Neural cell (in vitro differentiated cells): ENCODE measurements around the gene GGT6. TPM values are rescaled to one million over a fixed set of nuclear protein-coding genes. Genes with fewer than 3 reads are reported as not detected.

Experiments used
- H2AFZ ChIP-seq: fragments of 200-600, 300-800 bp; sonication (generic), shearing (Covaris generic); 2 replicates; pipeline ENCODE4 v1.6.0; 2014; ENCODE audit warnings: low read depth, mild to moderate bottlenecking, antibody characterized with exemption, low read length, moderate library complexity
- H3F3A ChIP-seq: fragments of 200-600 bp; shearing (Covaris generic); 2 replicates; pipeline ENCODE4 v1.6.1; 2016; ENCODE audit warnings: mild to moderate bottlenecking, moderate library complexity, mixed read lengths, antibody characterized with exemption, low read length; ENCODE audit not compliant: insufficient read depth, poor library complexity, severe bottlenecking
- H3K27ac ChIP-seq: fragments of 200-600, 300-800 bp; sonication (generic), shearing (Covaris generic); 2 replicates; pipeline ENCODE4 v1.5.1; 2014; ENCODE audit warnings: mild to moderate bottlenecking, low read length, moderate library complexity
- H3K27me3 ChIP-seq: fragments of 300-800, 200-600 bp; sonication (generic), shearing (Covaris generic); 2 replicates; pipeline ENCODE4 v1.6.0; 2014; ENCODE audit warnings: mild to moderate bottlenecking, low read depth, low read length, moderate library complexity; ENCODE audit not compliant: insufficient read depth
- H3K36me3 ChIP-seq: fragments of 300-800, 200-600 bp; sonication (generic), shearing (Covaris generic); 2 replicates; pipeline ENCODE4 v1.5.1; 2014; ENCODE audit warnings: mild to moderate bottlenecking, antibody characterized with exemption, low read length, moderate library complexity; ENCODE audit not compliant: insufficient read depth
- H3K4me2 ChIP-seq: fragments of 300-800, 200-600 bp; sonication (generic), shearing (Covaris generic); 2 replicates; pipeline ENCODE4 v1.6.0; 2014; ENCODE audit warnings: mild to moderate bottlenecking, low read length
- H3K4me3 ChIP-seq: fragments of 300-800, 200-600 bp; sonication (generic), shearing (Covaris generic); 2 replicates; pipeline ENCODE4 v1.5.1; 2014; ENCODE audit warnings: mild to moderate bottlenecking, low read length, moderate library complexity
- H3K79me2 ChIP-seq: fragments of 200-600 bp; shearing (Covaris generic); replicated peaks from 2 replicates; pipeline ENCODE4 v1.6.0; 2014; ENCODE audit warnings: mild to moderate bottlenecking, low read length, moderate library complexity; ENCODE audit not compliant: insufficient read depth
- H3K9ac ChIP-seq: fragments of 300-800, 200-600 bp; sonication (generic), shearing (Covaris generic); 2 replicates; pipeline ENCODE4 v1.6.1; 2016; ENCODE audit warnings: mild to moderate bottlenecking, low read length, mixed read lengths
- H3K9me2 ChIP-seq: fragments of 200-600 bp; shearing (Covaris generic); 2 replicates; pipeline ENCODE4 v1.6.1; 2016; ENCODE audit warnings: mild to moderate bottlenecking, low read length, mixed read lengths; ENCODE audit not compliant: insufficient read depth
- H3K9me3 ChIP-seq: fragments of 200-600, 300-800 bp; sonication (generic), shearing (Covaris generic); 2 replicates; pipeline ENCODE4 v1.6.1; 2016; ENCODE audit warnings: mild to moderate bottlenecking, mixed run types, low read length, moderate library complexity, mixed read lengths
- H4K20me1 ChIP-seq: fragments of 200-600 bp; shearing (Covaris generic); 2 replicates; pipeline ENCODE4 v1.6.1; 2016; ENCODE audit warnings: mild to moderate bottlenecking, mixed run types; ENCODE audit not compliant: insufficient read depth
- CTCF ChIP-seq: fragments of 450-650 bp; IDR thresholded peaks from 2 replicates; pipeline ENCODE4 v1.5.1; 2014; ENCODE audit warnings: antibody characterized with exemption, mild to moderate bottlenecking, moderate library complexity; ENCODE audit not compliant: poor library complexity, severe bottlenecking
- EP300 ChIP-seq: fragments of 450-650 bp; conservative IDR thresholded peaks from 2 replicates; pipeline ENCODE4 v1.6.1; 2014; ENCODE audit warnings: antibody characterized with exemption, mild to moderate bottlenecking, moderate library complexity; ENCODE audit not compliant: poor library complexity, severe bottlenecking
- EZH2 ChIP-seq: fragments of 200-600, 300-800 bp; shearing (Covaris generic), sonication (generic); IDR thresholded peaks from 2 replicates; pipeline ENCODE4 v1.6.1; 2014; ENCODE audit warnings: antibody characterized with exemption, low read length, borderline replicate concordance, mild to moderate bottlenecking; ENCODE audit not compliant: insufficient read depth, poor library complexity, severe bottlenecking
- MXI1 ChIP-seq: fragments of 450-650 bp; conservative IDR thresholded peaks from 2 replicates; pipeline ENCODE4 v1.6.1; 2014; ENCODE audit warnings: antibody characterized with exemption, mild to moderate bottlenecking; ENCODE audit not compliant: poor library complexity, severe bottlenecking
- POLR2AphosphoS5 ChIP-seq: IDR thresholded peaks from 2 replicates; pipeline ENCODE4 v1.6.1; 2012
- RAD21 ChIP-seq: fragments of 450-650 bp; conservative IDR thresholded peaks from 2 replicates; pipeline ENCODE4 v1.6.1; 2014; ENCODE audit warnings: antibody characterized with exemption, mild to moderate bottlenecking, moderate library complexity
- SMC3 ChIP-seq: fragments of 450-650 bp; conservative IDR thresholded peaks from 2 replicates; pipeline ENCODE4 v1.6.1; 2014; ENCODE audit warnings: antibody characterized with exemption, mild to moderate bottlenecking, moderate library complexity; ENCODE audit not compliant: poor library complexity
- TAF1 ChIP-seq: IDR thresholded peaks from 2 replicates; pipeline ENCODE4 v1.6.1; 2012; ENCODE audit warnings: low read depth
- polyA minus RNA-seq: library from RNA; depleted of rRNA, polyadenylated mRNA; stranded (reverse); fragments of >200 nt; gene quantifications from 2 replicates; pipeline ENCODE4 v1.2.3, GENCODE V29; 2014
- polyA plus RNA-seq: library from polyadenylated mRNA; depleted of rRNA; stranded (reverse); fragments of >200 nt; gene quantifications from 2 replicates; pipeline ENCODE4 v1.2.3, GENCODE V29; 2014
- TF ChIP-seq, protein P1 (sequence below): IDR thresholded peaks from 2 replicates; pipeline ENCODE4 v1.6.1; 2012; ENCODE audit warnings: borderline replicate concordance

The GGT6 gene, protein sequence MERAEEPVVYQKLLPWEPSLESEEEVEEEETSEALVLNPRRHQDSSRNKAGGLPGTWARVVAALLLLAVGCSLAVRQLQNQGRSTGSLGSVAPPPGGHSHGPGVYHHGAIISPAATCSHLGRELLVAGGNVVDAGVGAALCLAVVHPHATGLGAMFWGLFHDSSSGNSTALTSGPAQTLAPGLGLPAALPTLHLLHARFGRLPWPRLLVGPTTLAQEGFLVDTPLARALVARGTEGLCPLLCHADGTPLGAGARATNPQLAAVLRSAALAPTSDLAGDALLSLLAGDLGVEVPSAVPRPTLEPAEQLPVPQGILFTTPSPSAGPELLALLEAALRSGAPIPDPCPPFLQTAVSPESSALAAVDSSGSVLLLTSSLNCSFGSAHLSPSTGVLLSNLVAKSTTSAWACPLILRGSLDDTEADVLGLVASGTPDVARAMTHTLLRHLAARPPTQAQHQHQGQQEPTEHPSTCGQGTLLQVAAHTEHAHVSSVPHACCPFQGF
- polyA plus RNA-seq (not detected in 2 replicates), polyA minus RNA-seq (not detected in 2 replicates)

DNA sequence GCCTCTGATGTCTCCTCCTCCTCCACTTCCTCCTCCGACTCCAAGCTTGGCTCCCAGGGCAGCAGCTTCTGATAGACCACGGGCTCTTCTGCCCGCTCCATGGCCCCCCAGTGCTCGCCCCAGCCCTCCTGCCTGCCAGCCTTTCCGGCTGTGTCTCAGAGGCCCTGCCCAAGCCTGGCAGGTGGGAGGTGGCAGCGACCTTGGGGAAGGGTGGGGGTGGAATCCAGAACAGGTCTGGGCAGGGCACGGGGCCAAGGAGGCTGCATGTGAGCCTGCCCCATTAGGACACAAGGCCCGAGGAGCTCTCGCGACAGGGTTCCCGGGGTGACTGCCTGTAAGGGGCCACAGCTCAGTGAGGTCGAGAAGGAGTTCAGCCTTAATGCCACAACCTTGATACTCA lies at the start of gene GGT6:
GGT6 (minus strand) TSS at position 157 of the 400 bp plus-strand sequence; CDS start at position 101, 56 bp downstream.
- Histone ChIP-seq H4K20me1 (no peaks in the 10 kb centered on the region), H3K36me3 (no peaks in the 10 kb centered on the region), H3F3A (peaks cover 8% of the 10 kb centered on the region), H3K4me3 (no peak within 1 kb of the TSS), H3K4me2 (no peak within 1 kb of the TSS), H3K27ac (no peak within 1 kb of the TSS), H3K9me3 (no peaks in the 10 kb centered on the region), H3K27me3 (no peaks in the 10 kb centered on the region), H2AFZ (no peak within 1 kb of the TSS), H3K9ac (no peak within 1 kb of the TSS), H3K79me2 (no peaks in the 10 kb centered on the region), H3K9me2 (no peaks in the 10 kb centered on the region)
- TF ChIP-seq MXI1, result no peak
- TF ChIP-seq POLR2AphosphoS5, result no peak
- no peak for TF ChIP-seq EZH2
- no peak for TF ChIP-seq SMC3
- TF ChIP-seq TAF1, result no peak
- TF ChIP-seq EP300, result no peak
- TF ChIP-seq, protein P1, sequence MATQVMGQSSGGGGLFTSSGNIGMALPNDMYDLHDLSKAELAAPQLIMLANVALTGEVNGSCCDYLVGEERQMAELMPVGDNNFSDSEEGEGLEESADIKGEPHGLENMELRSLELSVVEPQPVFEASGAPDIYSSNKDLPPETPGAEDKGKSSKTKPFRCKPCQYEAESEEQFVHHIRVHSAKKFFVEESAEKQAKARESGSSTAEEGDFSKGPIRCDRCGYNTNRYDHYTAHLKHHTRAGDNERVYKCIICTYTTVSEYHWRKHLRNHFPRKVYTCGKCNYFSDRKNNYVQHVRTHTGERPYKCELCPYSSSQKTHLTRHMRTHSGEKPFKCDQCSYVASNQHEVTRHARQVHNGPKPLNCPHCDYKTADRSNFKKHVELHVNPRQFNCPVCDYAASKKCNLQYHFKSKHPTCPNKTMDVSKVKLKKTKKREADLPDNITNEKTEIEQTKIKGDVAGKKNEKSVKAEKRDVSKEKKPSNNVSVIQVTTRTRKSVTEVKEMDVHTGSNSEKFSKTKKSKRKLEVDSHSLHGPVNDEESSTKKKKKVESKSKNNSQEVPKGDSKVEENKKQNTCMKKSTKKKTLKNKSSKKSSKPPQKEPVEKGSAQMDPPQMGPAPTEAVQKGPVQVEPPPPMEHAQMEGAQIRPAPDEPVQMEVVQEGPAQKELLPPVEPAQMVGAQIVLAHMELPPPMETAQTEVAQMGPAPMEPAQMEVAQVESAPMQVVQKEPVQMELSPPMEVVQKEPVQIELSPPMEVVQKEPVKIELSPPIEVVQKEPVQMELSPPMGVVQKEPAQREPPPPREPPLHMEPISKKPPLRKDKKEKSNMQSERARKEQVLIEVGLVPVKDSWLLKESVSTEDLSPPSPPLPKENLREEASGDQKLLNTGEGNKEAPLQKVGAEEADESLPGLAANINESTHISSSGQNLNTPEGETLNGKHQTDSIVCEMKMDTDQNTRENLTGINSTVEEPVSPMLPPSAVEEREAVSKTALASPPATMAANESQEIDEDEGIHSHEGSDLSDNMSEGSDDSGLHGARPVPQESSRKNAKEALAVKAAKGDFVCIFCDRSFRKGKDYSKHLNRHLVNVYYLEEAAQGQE, result no peak
- no peak for TF ChIP-seq CTCF
- TF ChIP-seq RAD21, result no peak

DNA sequence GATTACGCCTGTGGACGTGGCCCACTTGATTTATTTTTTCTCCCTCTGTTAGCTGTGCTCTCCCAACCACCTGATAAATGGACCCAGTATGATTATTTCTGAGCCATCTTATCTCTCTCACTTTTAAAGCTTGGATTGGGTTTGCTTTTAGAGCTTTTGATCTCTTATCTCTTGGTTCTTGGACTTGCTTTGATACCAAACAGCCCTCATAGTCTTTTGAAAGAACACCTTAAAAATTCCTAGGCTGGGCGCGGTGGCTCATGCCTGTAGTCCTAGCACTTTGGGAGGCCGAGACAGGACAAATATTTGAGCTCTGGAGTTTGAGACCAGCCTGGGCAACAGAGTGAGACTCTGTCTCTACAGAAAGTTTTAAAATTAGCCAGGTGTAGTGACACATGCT lies 49.8 kb upstream of the GGT6 start:
- no peaks in the 10 kb centered on the region for H3K9me2 ChIP-seq
- H2AFZ ChIP-seq, result no peak overlapping the region
- no peaks in the 10 kb centered on the region for H3K27me3 ChIP-seq
- H3K79me2 ChIP-seq, result no peaks in the 10 kb centered on the region
- no peak for TF ChIP-seq TAF1
- no peak for TF ChIP-seq CTCF
- TF ChIP-seq, protein P1, result no peak
- TF ChIP-seq EP300, result no peak
- TF ChIP-seq SMC3, result no peak
- TF ChIP-seq EZH2, result no peak
- no peak for TF ChIP-seq MXI1
- TF ChIP-seq RAD21, result no peak
- no peak for TF ChIP-seq POLR2AphosphoS5
- no peak overlapping the region for H3K4me2 ChIP-seq
- no peaks in the 10 kb centered on the region for H3K9me3 ChIP-seq
- H3K27ac ChIP-seq, result no peak overlapping the region
- no peaks in the 10 kb centered on the region for H3F3A ChIP-seq
- H3K4me3 ChIP-seq, result no peak overlapping the region
- no peak overlapping the region for H3K9ac ChIP-seq
- no peaks in the 10 kb centered on the region for H3K36me3 ChIP-seq
- no peaks in the 10 kb centered on the region for H4K20me1 ChIP-seq
